GM21737 (cell line): Measurements from ENCODE around the gene MEOX1.
"Not testable (repeated sequence)": the region's sequence is repeated elsewhere in the genome, so short reads cannot be mapped to it uniquely, and the experiment has no call there.

Source experiments
- ATAC-seq: cut with Tn5 transposase; IDR thresholded peaks from one replicate; pipeline ENCODE4 v1.9.1; 2021; ENCODE audit warnings: mild to moderate bottlenecking, moderate library complexity; ENCODE audit not compliant: unreplicated experiment

MEOX1 gene

GRCh38 chr17:43620147-43620546 is 41.6 kb downstream of the MEOX1 start:
- ATAC-seq: no peak

GRCh38 chr17:43619705-43620104 is 42.0 kb downstream of the MEOX1 start:
- ATAC-seq: no peak

GRCh38 chr17:43618276-43618675 is 43.4 kb downstream of the MEOX1 start:
- no peak for ATAC-seq

GRCh38 chr17:43616852-43617251 is 44.9 kb downstream of the MEOX1 start:
- no peak for ATAC-seq

GRCh38 chr17:43616421-43616820 is 45.3 kb downstream of the MEOX1 start:
- no peak for ATAC-seq

GRCh38 chr17:43616029-43616351 is 45.7 kb downstream of the MEOX1 start:
- no peak for ATAC-seq

GRCh38 chr17:43615330-43616028 is 46.2 kb downstream of the MEOX1 start:
- ATAC-seq: no peak

GRCh38 chr17:43614561-43614960 is 47.2 kb downstream of the MEOX1 start:
- no peak for ATAC-seq

GRCh38 chr17:43613917-43614316 is 47.8 kb downstream of the MEOX1 start:
- ATAC-seq: no peak

GRCh38 chr17:43612515-43612914 is 49.2 kb downstream of the MEOX1 start:
- no peak for ATAC-seq

- ATAC-seq: no peak
Observed at GRCh38 chr17:43611230-43611969, 50.3 kb downstream of the MEOX1 start.

- ATAC-seq: no peak
Observed at GRCh38 chr17:43609613-43610385, 51.9 kb downstream of the MEOX1 start.

GRCh38 chr17:43608313-43608712 is 53.4 kb downstream of the MEOX1 start:
- no peak for ATAC-seq

GRCh38 chr17:43604549-43604948 is 57.2 kb downstream of the MEOX1 start:
- no peak for ATAC-seq

- ATAC-seq: no peak
Observed at GRCh38 chr17:43603321-43603720, 58.4 kb downstream of the MEOX1 start.

GRCh38 chr17:43602556-43602955 is 59.2 kb downstream of the MEOX1 start:
- ATAC-seq: not testable (repeated sequence)

- ATAC-seq: no peak
Observed at GRCh38 chr17:43601280-43602039, 60.3 kb downstream of the MEOX1 start.

- no peak for ATAC-seq
Observed at GRCh38 chr17:43599835-43600234, 61.9 kb downstream of the MEOX1 start.

- no peak for ATAC-seq
Observed at GRCh38 chr17:43599046-43599395, 62.7 kb downstream of the MEOX1 start.

GRCh38 chr17:43598357-43599045 is 63.2 kb downstream of the MEOX1 start:
- no peak for ATAC-seq
